ENCODE measurements around the gene TLN1. TPM values are rescaled to one million over a fixed set of nuclear protein-coding genes. Genes with fewer than 3 reads are reported as not detected.

Gene TLN1, protein sequence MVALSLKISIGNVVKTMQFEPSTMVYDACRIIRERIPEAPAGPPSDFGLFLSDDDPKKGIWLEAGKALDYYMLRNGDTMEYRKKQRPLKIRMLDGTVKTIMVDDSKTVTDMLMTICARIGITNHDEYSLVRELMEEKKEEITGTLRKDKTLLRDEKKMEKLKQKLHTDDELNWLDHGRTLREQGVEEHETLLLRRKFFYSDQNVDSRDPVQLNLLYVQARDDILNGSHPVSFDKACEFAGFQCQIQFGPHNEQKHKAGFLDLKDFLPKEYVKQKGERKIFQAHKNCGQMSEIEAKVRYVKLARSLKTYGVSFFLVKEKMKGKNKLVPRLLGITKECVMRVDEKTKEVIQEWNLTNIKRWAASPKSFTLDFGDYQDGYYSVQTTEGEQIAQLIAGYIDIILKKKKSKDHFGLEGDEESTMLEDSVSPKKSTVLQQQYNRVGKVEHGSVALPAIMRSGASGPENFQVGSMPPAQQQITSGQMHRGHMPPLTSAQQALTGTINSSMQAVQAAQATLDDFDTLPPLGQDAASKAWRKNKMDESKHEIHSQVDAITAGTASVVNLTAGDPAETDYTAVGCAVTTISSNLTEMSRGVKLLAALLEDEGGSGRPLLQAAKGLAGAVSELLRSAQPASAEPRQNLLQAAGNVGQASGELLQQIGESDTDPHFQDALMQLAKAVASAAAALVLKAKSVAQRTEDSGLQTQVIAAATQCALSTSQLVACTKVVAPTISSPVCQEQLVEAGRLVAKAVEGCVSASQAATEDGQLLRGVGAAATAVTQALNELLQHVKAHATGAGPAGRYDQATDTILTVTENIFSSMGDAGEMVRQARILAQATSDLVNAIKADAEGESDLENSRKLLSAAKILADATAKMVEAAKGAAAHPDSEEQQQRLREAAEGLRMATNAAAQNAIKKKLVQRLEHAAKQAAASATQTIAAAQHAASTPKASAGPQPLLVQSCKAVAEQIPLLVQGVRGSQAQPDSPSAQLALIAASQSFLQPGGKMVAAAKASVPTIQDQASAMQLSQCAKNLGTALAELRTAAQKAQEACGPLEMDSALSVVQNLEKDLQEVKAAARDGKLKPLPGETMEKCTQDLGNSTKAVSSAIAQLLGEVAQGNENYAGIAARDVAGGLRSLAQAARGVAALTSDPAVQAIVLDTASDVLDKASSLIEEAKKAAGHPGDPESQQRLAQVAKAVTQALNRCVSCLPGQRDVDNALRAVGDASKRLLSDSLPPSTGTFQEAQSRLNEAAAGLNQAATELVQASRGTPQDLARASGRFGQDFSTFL (N-terminal part only)
- 252 and 274 TPM in 2 replicates for total RNA-seq

DNA sequence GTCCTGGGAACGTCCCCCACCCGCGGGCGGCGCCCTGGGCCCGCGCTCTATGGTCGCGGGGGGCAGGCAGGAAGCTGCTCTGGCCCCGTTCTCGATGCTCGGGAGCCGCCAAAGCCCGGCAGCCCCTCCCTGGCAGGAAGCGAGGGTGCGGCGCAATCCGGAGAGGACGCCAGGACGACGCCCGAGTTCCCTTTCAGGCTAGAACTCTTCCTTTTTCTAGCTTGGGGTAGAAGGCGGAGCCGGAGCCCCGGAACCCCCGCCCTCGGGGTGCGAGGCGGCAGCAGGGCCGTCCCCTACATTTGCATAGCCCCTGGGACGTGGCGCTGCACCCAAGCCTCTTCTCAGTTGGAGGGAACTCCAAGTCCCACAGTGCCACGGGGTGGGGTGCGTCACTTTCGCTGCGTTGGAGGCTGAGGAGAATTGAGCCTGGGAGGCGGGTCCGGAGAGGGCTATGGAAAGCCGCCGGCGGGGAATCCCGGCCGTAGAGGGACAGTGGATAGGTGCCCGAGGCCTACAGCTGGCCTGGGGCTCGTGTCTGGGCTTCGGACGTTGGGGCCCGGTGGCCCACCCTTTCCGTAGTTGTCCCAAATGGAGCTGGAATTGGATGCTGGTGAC lies at the start of gene TLN1, which contains the start of gene CREB3:
TSS of gene TLN1 (minus strand) at position 11 of the 615 bp plus-strand sequence. CDS start 6,501 bp downstream, outside the sequence.
TSS of gene CREB3 (plus strand) at position 482 of the 615 bp plus-strand sequence. CDS start at position 589, 107 bp downstream.

DNA sequence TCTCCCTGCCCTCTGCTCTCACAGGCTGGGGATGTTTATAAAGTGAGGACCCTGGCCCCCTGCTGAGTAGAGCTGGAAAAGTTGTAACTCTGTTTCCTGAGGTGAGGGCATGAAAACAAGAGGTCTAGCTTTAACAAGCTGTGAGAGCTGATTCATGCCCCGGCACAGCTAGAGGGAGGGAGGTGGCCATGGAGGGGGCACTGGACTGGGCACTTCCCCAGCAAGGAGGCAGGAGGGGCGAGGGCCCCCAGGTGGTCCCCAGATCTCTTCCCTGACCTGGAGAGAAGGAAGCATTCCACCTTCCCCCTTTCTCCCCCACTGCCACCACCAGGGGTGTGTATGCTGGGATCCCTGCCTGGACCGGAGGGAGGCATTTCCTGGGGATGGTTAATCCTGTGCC lies 22.3 kb upstream of the TLN1 start, which contains the start of gene MSMP:
TSS of gene MSMP (minus strand) at position 13 of the 400 bp plus-strand sequence. CDS start 147 bp downstream, outside the sequence.

DNA sequence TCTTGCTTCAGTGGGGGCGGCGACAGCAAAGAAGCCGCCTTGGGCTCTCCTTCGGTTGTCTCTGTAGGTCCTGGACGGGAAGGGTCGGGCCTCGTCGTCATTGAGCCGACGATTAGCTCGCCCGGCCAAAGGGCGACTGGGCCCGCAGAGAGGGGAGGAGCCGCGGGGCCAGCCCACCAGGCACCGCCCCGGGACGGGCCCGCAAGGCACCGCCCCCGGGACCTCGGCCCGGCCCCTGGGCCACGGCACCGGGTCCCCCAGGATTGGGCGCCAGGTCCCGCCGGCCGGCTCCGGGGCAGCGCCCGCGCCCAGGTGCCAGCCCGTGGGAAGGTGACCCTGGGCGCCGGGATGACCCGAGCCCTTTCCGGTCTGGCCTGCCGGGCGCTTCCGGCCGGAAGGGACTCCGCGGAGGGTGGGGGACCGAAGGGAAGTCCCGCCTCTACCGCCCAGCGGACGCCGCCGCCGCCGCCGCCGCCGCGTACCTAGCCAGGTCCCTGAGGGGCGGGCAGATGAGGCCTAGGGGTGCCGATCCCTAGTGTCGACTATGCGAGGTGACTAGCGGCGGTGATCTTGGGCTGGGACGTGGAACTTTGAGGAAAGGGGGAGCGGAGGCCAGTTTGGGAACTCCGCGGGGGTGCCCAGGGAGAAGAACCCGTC lies 17.0 kb upstream of the TLN1 start, which contains the start of the genes GBA2 and RGP1:
TSS of gene GBA2 (minus strand) at position 371 of the 657 bp plus-strand sequence. CDS start 524 bp downstream, outside the sequence.
TSS of gene RGP1 (plus strand) at position 430 of the 657 bp plus-strand sequence. CDS start 469 bp downstream, outside the sequence.

DNA sequence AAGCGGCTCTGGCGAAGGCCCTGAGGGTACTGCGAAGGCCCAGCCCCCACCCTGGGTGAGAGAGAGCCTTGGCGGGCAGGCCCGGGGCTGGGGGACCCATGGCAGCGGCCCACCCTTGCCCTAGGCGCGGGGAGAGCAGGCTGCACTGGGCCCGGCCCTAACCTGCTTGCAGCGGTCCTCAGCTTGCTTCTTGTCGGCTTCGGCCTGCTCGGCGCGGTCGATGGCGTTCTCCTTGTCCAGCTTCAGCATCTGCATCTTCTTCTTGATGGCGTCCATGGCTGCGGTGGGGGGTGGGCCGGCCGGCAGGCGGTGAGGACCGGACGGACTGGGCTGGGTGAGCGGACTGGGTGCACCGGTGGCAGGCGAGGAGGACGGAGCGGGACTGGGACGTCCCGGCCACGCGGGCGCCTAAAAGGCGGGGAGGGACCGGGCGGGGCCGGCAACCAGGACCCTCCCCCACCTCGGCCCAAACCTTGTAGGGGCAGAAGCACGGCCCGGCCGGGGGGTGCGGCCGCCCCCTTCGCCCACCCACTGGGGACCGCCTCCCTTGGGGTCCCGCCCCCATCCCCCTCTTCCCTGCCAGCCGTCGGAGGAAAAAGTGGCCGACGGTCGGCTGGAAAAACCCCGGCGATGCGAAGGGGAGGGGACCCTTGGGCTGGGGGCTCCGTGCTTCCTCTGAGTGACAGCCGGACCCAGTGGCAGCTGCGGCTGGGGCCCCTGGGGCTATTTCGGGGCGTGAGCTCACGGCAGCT lies 42.3 kb downstream of the TLN1 start, which contains the start of gene TPM2:
TSS of gene TPM2 (minus strand) at position 384 of the 752 bp plus-strand sequence. CDS start at position 276, 108 bp downstream.

DNA sequence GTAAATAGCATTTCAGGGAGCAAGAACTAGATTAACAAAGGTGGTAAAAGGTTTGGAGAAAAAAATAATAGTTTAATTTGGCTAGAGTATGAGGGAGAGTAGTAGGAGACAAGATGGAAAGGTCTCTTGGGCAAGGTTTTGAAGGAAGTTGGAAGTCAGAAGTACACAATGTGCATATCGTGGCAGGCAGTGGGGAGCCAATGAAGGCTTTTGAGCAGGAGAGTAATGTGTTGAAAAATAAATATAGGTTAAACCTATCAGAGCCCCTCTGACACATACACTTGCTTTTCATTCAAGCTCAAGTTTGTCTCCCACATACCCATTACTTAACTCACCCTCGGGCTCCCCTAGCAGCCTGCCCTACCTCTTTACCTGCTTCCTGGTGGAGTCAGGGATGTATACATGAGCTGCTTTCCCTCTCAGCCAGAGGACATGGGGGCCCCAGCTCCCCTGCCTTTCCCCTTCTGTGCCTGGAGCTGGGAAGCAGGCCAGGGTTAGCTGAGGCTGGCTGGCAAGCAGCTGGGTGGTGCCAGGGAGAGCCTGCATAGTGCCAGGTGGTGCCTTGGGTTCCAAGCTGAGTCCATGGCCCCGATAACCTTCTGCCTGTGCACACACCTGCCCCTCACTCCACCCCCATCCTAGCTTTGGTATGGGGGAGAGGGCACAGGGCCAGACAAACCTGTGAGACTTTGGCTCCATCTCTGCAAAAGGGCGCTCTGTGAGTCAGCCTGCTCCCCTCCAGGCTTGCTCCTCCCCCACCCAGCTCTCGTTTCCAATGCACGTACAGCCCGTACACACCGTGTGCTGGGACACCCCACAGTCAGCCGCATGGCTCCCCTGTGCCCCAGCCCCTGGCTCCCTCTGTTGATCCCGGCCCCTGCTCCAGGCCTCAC lies 58.6 kb downstream of the TLN1 start, which contains the start of gene CA9:
TSS of gene CA9 (plus strand) at position 797 of the 893 bp plus-strand sequence. CDS start at position 829, 32 bp downstream.

DNA sequence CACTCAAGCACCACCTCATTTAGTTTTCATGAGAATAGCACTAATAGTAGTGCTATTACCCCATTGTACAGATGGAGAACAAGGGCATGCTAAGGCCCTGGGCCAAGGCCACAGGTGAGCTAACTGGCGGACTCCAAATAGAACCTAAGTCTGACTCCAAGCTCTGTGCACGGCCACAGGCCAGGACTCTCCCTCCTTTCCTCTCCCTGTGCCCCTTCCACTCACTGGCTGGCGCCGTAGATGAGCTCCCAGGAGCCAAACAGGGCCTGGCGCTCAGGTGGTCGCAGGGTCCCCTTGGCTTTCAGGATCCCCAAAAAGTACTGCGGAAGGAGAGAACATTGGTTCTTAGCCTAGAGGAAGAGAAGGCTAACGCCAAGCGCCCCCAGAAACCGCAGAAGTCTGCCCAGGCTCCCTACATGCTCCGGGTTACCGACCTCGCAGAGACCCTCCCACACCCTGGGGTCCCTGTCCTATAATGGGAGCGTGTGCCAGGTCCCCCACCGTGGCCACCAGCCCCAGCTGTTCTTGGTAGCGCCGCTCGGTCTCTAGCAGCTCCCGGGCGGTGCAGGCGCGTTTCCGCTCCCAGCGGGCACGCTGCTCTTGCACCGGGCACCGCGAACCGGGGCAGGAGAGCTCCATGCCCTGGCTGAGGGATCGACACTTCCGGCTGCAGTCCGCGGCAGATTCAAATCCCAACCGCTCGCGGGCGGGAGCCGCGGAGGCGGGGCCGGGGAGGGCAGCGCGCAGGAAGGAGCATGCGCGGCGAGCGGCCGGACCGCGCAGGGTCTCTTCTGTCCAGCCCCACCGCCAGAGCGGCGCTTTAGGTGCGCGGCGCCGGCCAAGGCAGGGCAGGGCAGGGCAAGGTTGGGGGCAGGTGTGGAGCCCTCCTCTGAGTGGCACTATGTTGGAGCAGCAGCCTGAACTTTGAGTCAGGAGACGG lies 67.2 kb downstream of the TLN1 start, which contains the start of gene ARHGEF39:
TSS of gene ARHGEF39 (minus strand) at position 665 of the 940 bp plus-strand sequence. CDS start at position 639, 26 bp downstream.

DNA sequence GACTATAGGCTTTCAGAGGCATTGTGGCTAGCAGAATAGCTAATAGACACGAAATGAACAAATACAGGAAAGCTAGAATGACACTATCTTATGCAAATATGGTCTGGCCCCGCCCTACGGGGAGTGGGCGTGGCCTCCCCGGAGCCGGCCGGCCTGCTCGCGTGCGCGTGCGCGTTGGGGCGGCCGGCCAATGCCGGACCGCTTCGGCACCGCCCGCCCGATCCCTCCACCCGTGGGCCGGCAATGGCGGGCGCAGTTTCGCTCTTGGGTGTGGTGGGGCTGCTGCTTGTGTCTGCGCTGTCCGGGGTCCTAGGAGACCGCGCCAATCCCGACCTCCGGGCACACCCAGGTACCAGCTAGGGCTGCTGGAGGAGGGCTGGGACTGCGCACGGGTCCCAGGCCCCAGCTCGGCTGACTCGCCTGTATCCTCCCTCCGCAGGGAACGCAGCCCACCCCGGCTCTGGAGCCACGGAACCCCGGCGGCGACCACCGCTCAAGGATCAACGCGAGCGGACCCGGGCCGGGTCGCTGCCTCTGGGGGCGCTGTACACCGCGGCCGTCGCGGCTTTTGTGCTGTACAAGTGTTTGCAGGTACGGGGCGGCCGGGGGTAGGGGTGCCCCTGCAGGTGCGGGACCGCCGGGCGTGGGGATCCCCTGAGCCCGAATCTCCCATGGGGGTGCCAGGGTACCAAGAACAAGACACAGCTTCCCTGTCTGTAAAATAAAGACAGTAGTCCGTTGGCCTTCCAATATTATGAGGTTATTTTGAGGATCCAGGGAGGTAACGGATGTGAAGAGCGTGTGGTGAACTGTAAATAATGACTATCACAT lies 73.6 kb downstream of the TLN1 start, which contains the start of gene CCDC107:
TSS of gene CCDC107 (plus strand) at position 156 of the 831 bp plus-strand sequence. CDS start at position 244, 88 bp downstream.

DNA sequence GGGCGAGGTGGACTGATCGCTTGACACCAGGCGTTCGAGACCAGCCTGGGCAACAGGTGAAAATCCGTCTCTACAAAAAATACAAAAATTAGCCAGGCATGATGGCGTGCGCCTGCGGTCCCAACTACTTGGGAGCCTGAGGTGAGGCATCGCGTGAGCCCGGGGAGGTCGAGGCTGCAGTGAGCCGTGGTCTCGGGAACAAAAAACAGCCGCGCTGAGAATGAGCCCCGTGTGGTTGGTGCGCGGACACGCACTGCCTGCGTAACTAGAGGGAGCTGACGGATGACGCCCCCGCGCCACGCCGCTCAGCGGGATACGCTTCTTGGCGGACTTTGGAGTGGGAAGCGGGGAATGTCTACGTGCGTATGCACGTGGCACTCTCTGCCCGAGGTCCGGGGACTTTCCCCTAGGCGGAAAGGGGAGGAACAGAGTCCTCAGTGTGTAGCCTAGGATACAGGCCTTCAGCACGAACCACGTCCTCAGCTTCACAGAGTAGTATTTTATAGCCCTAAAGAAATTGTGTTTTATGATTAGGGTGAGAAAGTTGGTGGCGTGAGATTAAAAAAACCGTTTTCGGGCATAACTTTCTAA lies 74.4 kb downstream of the TLN1 start, which contains the start of gene RMRP:
TSS of gene RMRP (minus strand) at position 474 of the 591 bp plus-strand sequence.

DNA sequence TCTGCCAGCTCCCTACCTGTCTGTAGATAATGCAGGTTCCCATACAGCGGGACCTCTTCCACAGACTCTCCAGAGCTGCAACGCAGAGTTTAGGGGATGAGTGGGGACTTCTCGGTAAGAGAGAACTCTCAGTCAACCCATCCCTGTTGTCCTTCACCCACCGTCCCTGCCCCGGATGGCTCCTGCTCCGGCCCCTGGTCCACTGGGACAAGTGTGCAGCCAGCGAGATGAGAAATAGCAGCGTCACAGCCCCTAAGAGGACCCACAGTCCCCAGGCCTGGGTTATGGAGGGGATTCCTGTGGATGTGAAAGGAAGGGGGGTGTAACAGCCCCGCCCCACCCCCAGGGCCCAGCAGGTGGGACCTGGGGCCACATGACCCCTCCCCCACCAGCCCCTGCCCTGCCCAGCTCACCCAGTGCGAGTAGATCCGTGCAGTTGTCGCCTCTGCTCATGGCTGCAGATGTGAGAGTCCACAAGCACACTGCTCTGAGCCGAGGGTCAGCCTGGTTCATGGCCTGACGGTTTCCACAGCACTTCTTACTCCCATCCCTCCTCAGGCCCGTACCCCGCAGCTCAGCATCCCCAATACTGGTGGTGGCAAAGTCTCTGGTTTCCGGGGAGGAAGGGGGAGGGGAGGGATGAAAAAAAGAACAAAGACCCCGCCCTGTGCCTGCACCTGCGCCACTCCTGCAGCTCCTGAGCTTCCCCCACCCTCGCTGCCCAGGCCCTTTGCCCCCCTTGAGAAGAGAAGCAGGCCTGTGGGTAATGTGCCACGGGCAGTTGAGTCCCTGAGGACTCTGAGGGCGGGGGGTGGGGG lies 81.4 kb downstream of the TLN1 start, which contains the start of gene SIT1:
TSS of gene SIT1 (minus strand) at position 591 of the 818 bp plus-strand sequence. CDS start at position 513, 78 bp downstream.

Other genes with a start within 250 kb of the TLN1 start
- 5.2 and 10.1 TPM in 2 replicates for gene RUSC2, start 242.1 kb downstream of the TLN1 start, total RNA-seq
- gene TESK1, start 126.9 kb downstream of the TLN1 start, total RNA-seq, result 4.6 and 5.7 TPM in 2 replicates
- 0.09 and 0.11 TPM in 2 replicates for gene CD72, start 113.8 kb downstream of the TLN1 start, total RNA-seq
- not detected in 2 replicates for gene SIT1, start 81.3 kb downstream of the TLN1 start, total RNA-seq
- 120,014 and 177,404 TPM in 2 replicates for gene RMRP, start 74.2 kb downstream of the TLN1 start, total RNA-seq
- 11.4 and 15.2 TPM in 2 replicates for gene CCDC107, start 73.9 kb downstream of the TLN1 start, total RNA-seq
- gene ARHGEF39, start 67.0 kb downstream of the TLN1 start, total RNA-seq, result 0.17 and 0.33 TPM in 2 replicates
- gene CA9, start 58.3 kb downstream of the TLN1 start, total RNA-seq, result 0.09 TPM in 1 of 2 replicates, not detected in the other
- 5.7 and 12.2 TPM in 2 replicates for gene TPM2, start 42.3 kb downstream of the TLN1 start, total RNA-seq
- 33.7 and 42.5 TPM in 2 replicates for gene CREB3, start 471 bp upstream of the TLN1 start, total RNA-seq
- gene GBA2, start 17.0 kb upstream of the TLN1 start, total RNA-seq, result 41.3 and 66.4 TPM in 2 replicates
- 9.5 and 13.0 TPM in 2 replicates for gene RGP1, start 17.1 kb upstream of the TLN1 start, total RNA-seq
- gene MSMP, start 22.1 kb upstream of the TLN1 start, total RNA-seq, result 39.4 and 57.2 TPM in 2 replicates
- gene NPR2, start 59.4 kb upstream of the TLN1 start, total RNA-seq, result 0.43 and 0.98 TPM in 2 replicates
- gene SPAG8, start 80.1 kb upstream of the TLN1 start, total RNA-seq, result not detected in 2 replicates
- gene HINT2, start 82.8 kb upstream of the TLN1 start, total RNA-seq, result 4.6 and 5.7 TPM in 2 replicates
- not detected in 2 replicates for gene FAM221B, start 96.5 kb upstream of the TLN1 start, total RNA-seq
- gene TMEM8B, start 97.0 kb upstream of the TLN1 start, total RNA-seq, result 0.11 and 0.17 TPM in 2 replicates
- not detected in 2 replicates for gene OR13J1, start 138.2 kb upstream of the TLN1 start, total RNA-seq
- gene HRCT1, start 174.0 kb upstream of the TLN1 start, total RNA-seq, result 0.43 and 0.98 TPM in 2 replicates
- gene SPAAR, start 177.3 kb upstream of the TLN1 start, total RNA-seq, result 1.0 and 1.4 TPM in 2 replicates
- not detected in 2 replicates for gene OR2S2, start 226.0 kb upstream of the TLN1 start, total RNA-seq

All from dermis lymphatic vessel endothelial cell (primary cell).